AG20443 (cell line): Measurements from ENCODE around the gene GHDC.
"Not testable (repeated sequence)": the region's sequence is repeated elsewhere in the genome, so short reads cannot be mapped to it uniquely, and the experiment has no call there.

Source experiments
- DNase-seq: peaks from one replicate; pipeline ENCODE4 v3.0.0; 2012; ENCODE audit warnings: low spot score, mixed read lengths

The GHDC gene

DNA sequence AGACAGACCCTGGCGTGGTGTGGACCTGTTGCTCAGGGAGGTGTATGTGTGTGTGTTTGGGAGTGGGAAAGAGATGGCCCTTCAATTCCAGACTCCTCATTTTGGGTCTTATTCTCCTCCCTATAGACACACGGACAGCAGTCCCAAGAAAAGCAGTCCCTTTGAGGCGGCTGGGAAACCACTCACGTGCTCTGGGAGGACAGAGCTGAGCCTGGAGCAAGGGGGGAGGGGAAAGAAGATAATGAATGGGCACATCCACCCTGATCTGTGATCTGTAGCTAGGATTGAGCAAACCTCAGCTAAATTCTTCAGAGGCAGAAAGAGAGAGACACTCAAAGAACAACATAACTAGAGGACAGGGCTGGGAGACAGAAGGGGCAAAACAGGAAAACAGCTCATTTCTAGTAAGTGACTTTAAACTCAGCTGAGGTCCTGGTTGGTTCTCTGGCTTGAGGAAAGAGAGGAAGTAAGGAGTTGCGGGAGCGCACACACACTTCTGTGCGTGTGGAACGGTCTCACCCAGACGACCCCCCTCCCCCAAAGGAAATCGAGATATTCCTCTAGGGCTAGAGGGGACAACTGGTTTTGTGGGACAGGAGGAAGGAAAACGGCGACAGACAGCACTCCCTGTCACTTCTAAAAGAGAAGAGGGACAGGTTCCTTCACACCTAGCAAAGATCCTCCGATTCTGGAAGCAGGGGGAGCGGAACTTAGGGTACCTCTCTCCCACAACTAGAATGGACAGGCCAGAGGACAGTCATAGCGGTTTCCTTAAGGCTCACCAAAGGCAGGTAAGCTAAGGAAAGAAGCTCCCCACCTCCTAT is 40.2 kb downstream of the GHDC start:
- no peak for DNase-seq

DNA sequence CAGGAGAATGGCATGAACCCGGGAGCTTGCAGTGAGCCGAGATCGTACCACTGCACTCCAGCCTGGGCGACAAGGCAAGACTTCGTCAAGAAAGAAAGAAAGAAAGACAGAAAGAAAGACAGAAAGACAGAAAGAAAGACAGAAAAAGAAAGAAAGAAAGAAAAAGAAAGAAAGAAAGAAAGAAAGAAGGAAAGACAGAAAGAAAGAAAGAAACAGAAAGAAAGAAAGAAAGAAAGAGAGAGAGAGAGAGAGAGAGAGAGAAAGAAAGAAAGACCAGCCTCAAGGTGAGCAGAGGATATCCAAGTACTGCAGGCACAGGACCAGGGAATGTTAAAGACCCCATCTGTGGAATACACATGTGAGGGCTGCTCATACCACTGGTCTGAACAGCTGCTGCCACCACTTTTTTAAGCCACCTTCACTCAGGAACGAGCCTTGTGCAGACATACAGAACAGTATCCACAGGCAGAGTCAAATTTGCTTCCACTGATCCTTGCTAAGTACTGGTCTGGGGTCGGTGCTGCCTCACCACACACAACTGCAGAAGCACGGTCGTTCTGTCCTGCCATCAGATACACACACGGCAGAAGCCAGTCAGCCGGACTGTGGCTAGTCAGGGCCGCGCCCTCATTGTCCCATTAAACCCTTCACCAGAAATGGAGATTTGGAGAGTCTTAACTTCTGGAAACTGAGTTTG is 47.2 kb downstream of the GHDC start:
- DNase-seq: no peak

DNA sequence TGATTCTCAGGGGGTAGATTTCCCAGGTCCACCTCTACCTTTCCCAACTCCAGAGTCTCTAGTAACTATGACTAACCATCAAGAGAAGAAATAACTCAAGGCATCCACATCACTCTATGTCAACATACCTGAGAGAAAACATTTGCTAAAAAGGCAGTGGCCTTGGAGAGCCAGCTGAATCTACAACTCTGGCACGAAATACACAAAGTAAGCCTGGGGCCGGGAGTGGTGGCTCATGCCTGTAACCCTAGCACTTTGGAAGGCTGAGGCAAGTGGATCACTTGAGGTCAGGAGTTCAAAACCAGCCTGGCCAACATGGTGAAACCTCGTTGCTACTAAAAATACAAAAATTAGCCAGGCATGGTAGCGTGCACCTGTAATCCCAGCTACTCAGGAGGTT is 51.2 kb downstream of the GHDC start:
- not testable (repeated sequence) for DNase-seq

DNA sequence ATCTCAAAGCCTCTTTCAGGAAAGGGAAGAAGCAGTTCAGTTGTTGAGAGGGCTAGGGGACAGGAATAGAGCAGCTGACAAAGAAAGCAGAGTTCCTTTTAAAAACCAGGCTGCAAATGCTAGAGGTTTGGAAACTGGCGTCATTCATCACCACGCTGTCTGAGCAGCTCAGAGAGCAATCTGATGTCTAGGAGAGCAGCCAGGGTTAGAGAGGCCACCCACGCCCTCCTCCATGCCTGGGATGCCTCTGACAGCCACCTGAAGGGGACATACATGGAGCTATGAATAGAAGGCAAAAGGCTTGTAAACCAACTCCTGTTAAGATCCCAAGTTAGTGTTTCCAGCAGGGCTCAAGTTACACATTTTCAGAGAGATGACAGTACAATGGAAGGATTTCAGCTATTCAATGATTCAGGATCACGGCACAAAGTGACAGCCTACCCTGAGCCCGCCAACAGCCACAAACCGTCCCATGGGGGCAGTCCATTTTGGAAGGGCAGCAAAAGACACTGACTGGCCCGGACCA is 51.9 kb downstream of the GHDC start:
- peak; percentile 84 for DNase-seq

DNA sequence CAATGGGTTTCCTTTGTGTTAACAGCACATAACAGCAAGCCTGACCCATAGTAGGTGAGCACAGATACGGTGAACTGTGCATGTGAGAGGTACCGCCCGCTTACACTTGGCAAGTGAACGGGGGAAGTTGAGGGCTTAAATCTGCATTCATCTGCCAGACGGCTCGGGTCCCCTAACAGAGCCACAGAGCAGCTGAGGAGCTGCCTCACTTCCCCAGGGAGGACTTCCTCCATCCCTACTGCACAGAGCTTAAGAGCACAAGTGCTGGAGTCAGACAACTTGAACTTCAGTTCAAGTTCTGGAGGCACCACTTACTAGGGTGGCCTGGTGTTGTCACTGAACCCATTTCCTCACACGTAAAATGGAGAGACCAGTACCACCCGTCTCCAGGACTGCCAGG is 52.9 kb downstream of the GHDC start:
- DNase-seq: no peak

DNA sequence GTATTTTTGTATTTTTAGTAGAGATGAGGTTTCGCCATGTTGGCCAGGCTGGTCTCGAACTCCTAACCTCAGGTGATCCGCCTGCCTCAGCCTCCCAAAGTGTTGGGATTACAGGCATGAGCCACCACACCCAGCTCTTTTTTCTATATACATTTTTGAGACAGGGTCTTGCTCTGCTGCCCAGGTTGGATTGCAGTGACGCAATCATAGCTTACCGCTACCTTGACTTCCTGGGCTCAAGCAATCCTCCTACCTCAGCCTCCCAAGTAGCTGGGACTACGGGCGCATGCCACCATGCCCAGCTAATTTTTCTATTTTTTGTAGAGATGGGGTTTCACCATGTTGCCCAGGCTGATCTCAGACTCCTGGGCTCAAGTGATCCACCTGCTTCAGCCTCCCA is 53.6 kb downstream of the GHDC start:
- DNase-seq: not testable (repeated sequence)
